GM12892 (cell line): ENCODE data around the gene PGM1.

Experiments
- DNase-seq: peaks from one replicate; pipeline ENCODE4 v3.0.0; 2011; ENCODE audit not compliant: insufficient read length
- FAIRE-seq: peaks from 2 replicates; lab custom pipeline; 2011; peaks lifted over from hg19 to GRCh38; lab: Jason Lieb, UNC
- POLR2A ChIP-seq: IDR thresholded peaks from 2 replicates; pipeline ENCODE4 v1.6.1; 2011; ENCODE audit warnings: low read depth, low read length, control low read depth
- POLR2AphosphoS5 ChIP-seq: IDR thresholded peaks from 2 replicates; pipeline ENCODE4 v1.6.1; 2011; ENCODE audit warnings: low read depth, low read length, control low read depth
- TAF1 ChIP-seq: IDR thresholded peaks from 2 replicates; pipeline ENCODE4 v1.6.1; 2011; ENCODE audit warnings: low read depth, mild to moderate bottlenecking, control low read depth, low read length, borderline replicate concordance

Gene PGM1

DNA sequence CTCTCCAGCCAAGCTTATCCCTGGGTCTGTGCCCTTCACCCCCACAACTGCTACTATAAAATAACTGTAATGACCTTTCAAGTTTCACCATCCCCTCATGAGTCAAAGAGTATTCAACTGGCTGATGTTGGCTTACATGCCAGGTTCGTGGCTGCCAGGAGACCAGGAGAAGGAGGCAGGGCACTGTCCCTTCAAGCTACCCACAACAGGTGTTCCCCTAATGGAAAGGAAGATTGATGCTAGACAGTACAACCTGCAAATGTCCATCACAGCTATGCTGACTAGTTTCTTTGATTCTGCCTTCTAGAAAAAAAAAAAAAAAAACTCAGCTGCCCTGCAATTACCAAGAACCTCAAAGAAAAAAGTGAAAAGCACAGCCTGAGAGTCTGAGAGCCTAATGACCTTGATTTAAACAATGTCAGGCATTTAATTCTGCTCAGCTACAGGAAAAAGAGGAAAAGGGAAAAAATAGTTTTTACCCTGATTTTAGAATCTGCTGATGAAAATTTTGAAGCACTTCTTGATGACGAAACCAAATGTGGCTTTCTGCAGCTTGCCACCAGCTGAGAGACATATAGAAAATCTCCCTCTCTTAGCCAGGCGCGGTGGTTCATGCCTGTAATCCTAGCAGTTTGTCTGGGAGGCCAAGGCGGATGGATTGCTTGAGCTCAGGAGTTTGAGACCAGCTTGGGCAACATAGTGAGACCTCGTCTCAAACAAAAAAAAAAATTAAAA, 97.9 kb downstream of the PGM1 start:
- no peak for TF ChIP-seq TAF1
- no peak for TF ChIP-seq POLR2A
- no peak for TF ChIP-seq POLR2AphosphoS5
- DNase-seq: no peak
- no peak for FAIRE-seq

DNA sequence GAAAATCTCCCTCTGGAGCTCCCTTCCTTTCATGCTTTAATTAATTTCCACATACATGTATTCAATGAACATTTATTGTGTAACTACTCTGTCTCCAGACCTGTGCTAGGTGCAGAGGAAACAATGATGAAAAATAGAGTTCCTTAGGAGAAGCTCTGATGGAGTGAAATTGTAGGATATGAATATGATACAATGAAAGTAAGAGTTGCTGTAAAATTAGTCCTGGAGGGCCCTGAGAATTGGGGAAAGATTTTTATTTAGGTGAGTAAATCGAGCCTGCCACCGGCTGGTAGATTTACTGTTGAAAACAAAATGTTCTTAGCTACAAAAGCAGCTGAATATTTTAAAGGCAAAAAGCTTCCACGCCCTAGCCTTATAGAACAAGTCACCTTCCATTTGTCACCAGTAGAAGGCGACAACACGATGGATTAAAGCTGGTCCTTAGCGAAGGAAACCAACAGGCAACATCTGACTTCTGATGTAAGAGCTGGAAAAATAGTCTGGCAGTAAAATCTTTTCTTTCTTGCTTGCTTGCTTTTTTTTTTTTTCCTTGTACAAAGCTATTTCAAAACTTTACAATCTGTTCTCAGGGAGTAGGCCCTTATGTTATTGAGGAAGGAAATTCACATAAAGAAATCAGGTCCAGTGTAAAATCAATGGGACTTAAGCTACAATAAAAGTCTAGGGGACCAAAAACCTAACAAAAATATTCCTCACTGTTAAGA, 98.7 kb downstream of the PGM1 start:
- FAIRE-seq (no peak), DNase-seq (no peak)
- no peak for TF ChIP-seq TAF1
- no peak for TF ChIP-seq POLR2A
- TF ChIP-seq POLR2AphosphoS5: no peak

DNA sequence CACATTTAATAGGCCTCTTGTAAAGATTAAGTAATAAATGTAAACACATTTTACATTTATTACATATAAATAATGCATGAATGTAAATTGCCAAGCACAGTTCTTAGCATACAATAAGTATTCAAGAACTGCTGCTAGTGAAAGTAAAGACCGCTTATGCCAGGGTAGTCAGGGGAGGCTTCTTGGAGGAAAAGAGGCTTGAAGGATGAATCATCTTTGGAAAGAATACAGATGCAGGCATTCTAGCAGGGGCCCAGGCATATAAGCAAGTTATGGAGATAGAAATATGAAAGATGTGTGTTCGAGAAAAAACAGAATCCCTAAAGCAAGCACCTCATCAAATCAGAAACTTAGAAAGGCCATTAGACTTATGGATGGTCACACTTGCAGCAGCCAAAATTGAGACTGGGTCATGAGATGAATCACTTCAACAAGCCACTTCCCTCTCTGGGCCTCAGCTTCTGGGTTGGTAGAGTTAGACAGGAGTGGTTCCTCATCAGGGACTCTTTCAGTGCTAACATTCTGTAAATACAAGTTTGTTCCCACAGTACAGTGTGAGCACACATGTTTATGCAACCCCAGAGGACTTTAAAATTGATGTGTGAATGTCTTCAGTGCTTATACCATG, 100.8 kb downstream of the PGM1 start:
- FAIRE-seq (no peak), DNase-seq (no peak)
- TF ChIP-seq POLR2A: no peak
- TF ChIP-seq TAF1: no peak
- no peak for TF ChIP-seq POLR2AphosphoS5

DNA sequence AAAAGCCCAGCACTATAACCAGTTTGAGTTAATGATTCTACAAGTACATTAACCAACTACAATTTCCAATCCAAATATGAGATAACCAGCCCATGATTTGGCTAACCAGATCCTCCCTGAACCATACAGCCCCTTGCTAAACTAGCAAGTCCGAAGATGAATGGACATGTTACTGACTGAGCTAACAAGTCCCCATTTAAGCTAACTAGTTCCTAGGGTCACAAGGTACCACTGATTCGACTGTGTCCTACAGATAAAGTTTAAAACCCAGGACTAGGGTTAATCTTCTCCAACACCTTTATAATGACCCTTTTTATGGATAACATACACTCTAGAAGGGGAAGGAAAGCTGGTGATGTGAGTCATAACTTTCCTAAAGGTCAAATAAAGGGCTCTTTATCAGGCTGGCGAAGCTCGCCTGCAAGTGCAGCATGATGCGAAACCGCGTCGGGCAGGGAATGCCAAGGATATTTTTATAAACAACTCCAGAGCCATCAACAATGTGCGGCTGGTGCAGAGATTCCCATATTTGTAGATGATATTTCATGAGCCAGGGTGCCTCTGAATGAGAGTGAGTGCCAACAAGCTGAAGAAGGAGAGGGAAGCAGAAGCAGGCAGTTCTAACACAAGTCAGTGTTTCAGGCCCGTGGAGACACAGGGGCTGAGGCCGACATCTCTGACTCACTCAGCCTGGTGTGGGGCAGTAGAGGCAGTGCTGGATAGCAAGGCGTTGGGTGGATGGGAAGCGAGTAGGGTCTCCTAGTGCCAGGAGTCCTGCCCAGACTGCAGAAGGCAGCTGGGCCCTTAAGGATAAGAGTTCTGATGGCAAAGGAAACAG, 105.0 kb downstream of the PGM1 start:
- no peak for FAIRE-seq
- DNase-seq: no peak
- TF ChIP-seq TAF1 (no peak), POLR2A (no peak), POLR2AphosphoS5 (no peak)

DNA sequence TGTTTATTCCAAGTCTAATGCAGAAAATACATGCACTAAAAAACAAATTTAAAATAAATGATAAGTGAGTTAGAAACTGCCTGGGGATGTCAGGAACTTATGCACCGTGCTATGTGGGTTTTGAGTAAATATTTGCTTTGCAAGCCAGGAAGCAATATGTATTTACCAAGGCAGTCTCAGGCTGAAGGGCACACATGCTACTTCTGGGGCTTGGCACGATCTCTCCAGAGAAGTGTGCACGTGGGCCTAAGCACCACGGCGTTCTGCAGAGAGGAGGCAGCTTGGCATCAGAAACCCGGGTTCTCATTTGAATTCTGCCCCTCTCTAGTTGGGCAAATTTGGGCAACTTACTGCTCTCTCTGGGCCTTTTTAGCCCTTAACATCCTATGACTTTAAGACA, 108.0 kb downstream of the PGM1 start:
- DNase-seq: no peak
- FAIRE-seq: no peak
- TF ChIP-seq POLR2A: no peak

DNA sequence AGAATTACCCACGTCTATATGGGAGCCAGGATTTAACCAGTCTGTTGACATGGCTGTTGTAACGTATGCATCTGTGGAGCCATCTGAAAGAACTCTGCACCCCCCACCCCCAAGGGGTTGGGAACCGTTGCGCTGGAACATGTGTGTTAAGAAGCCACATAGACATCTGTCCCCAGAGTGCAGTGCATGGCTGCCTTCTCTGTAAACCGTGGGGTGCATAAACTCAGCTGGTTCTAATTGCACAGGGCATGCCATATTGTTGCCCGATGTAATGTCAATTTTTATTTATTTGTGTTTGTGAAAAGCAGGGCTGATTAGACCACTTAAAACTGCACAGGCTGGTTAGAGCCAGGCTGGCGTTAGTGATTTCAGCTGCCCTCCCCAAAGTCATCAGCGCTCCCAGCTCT, 110.5 kb downstream of the PGM1 start:
- no peak for DNase-seq
- TF ChIP-seq POLR2A (no peak), POLR2AphosphoS5 (no peak), TAF1 (no peak)
- no peak for FAIRE-seq

DNA sequence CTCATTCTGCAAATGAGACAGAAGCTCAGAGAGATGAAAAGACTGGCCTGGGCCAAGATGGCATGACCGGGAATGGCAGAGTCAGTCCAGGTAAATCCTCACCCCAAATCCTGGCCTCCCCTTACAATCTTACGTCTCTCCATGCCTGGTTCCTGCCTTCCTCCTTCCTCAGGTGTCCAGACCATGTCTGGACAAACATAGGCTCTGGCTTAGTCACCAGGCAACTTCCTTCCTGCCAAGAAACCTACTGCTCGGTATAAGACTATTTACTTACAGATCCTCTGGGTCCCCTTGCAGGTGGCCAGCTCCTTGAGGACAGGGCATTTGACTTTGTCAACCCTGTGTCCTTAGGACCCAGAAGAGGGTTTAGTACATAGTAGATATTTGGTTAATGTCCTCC, 111.2 kb downstream of the PGM1 start:
- TF ChIP-seq POLR2AphosphoS5 (no peak), POLR2A (no peak)
- DNase-seq (no peak), FAIRE-seq (no peak)

DNA sequence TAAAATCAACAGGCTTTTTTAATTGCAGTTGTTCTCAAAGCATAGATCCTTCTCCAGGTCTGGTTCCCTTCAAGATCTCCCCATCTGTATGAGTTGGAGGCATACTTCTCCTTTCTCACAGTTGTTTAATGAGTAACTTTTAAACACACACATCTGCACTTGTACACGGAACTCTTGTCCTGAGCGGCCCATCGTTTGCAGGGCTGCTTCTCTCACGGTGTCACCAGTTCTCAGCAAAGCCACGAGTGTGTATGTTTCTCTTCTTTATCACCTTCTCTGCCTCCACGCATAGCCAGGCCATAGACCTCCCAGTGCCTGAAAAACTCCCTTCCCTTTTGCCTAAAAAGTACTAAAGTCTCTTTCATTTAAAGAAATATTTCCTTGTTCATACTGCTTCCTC, 111.9 kb downstream of the PGM1 start:
- FAIRE-seq: no peak
- no peak for DNase-seq
- TF ChIP-seq POLR2A: no peak
- no peak for TF ChIP-seq POLR2AphosphoS5
- TF ChIP-seq TAF1: no peak

DNA sequence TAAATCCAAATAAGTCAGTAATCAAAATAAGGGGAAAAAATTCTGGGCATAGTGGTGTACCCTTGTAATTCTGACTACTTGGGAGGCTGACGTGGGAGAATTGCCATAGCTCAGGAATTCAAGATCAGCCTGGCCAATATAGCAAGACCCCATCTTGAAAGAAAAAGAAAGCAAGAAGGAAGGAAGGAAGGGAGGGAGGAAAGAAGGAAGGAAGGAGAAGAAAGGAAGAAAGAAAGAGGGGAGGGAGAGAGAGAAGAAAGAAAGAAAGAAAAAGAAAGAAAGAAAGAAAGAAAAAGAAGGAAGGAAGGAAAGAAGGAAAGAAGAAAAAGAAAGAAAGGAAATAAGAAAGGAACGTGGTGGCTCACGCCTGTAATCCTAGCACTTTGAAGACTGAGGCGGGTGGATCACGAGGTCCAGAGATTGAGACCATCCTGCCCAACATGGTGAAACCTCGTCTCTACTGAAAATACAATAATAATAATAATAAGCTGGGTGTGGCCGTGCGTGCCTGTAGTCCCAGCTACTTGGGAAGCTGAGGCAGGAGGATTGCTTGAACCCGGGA, 116.1 kb downstream of the PGM1 start:
- TF ChIP-seq POLR2AphosphoS5 (no peak), TAF1 (no peak), POLR2A (no peak)
- DNase-seq (no peak), FAIRE-seq (no peak)
